ENCODE results near the gene OR10C1.

Gene OR10C1

GRCh38 chr6:29478740-29479139 lies 39.6 kb downstream of the OR10C1 start:
- no peak for DNase-seq

GRCh38 chr6:29479560-29479959 lies 40.5 kb downstream of the OR10C1 start:
- no peak for DNase-seq

GRCh38 chr6:29483186-29483585 lies 44.1 kb downstream of the OR10C1 start:
- DNase-seq: no peak

GRCh38 chr6:29483735-29484134 lies 44.6 kb downstream of the OR10C1 start:
- no peak for DNase-seq

GRCh38 chr6:29486577-29486976 lies 47.5 kb downstream of the OR10C1 start:
- no peak for DNase-seq

GRCh38 chr6:29487131-29487530 lies 48.0 kb downstream of the OR10C1 start:
- DNase-seq: no peak

- DNase-seq: no peak
Measured at GRCh38 chr6:29487660-29488059, 48.6 kb downstream of the OR10C1 start, which contains the start of gene MAS1L. Gene MAS1L, minus strand, starts transcription at chr6:29487956. Its CDS starts 54 bp downstream, at chr6:29487902.

GRCh38 chr6:29488874-29489273 lies 49.8 kb downstream of the OR10C1 start:
- no peak for DNase-seq

GRCh38 chr6:29489286-29489685 lies 50.2 kb downstream of the OR10C1 start:
- no peak for DNase-seq

GRCh38 chr6:29490055-29490454 lies 50.9 kb downstream of the OR10C1 start:
- no peak for DNase-seq

GRCh38 chr6:29490552-29490951 lies 51.4 kb downstream of the OR10C1 start:
- no peak for DNase-seq

Measured in suppressor macrophage (primary cell).